Fibroblast of lung (primary cell): ENCODE results near the gene RIOK1. TPM values are rescaled to one million over a fixed set of nuclear protein-coding genes. Genes with fewer than 3 reads are reported as not detected.

ENCODE experiments used
- DNase-seq, 2 donors: peaks; one replicate each; pipeline versions ENCODE4 v3.0.0 to v3.0.0-alpha.2; 2010; ENCODE audit warnings: low read depth in 2 of 2
- H2AFZ ChIP-seq: 2 replicates; pipeline ENCODE4 v1.5.1; 2012; ENCODE audit warnings: low read length, control low read depth, inconsistent platforms
- H3K27ac ChIP-seq: 2 replicates; pipeline ENCODE4 v1.5.1; 2011; ENCODE audit warnings: low read length, control low read depth; ENCODE audit not compliant: insufficient read depth
- H3K27me3 ChIP-seq: 2 replicates; pipeline ENCODE4 v1.5.1; 2011; ENCODE audit warnings: mild to moderate bottlenecking, low read length; ENCODE audit not compliant: control insufficient read depth, insufficient read depth
- H3K36me3 ChIP-seq: 2 replicates; pipeline ENCODE4 v1.5.1; 2011; ENCODE audit warnings: low read length; ENCODE audit not compliant: control insufficient read depth, insufficient read depth
- H3K4me1 ChIP-seq: 2 replicates; pipeline ENCODE4 v1.5.1; 2011; ENCODE audit warnings: low read length; ENCODE audit not compliant: control insufficient read depth, insufficient read depth; ENCODE audit errors: extremely low read depth
- H3K4me2 ChIP-seq: 2 replicates; pipeline ENCODE4 v1.5.1; 2011; ENCODE audit warnings: low read length, control low read depth; ENCODE audit not compliant: insufficient read depth; ENCODE audit errors: extremely low read depth
- H3K4me3 ChIP-seq, 4 experiments: fragments of 200-600 bp in 1 of 4; sonication (generic) in 1 of 4; replicated peaks in 1 of 4; 2 replicates each; pipeline ENCODE4 v1.5.1; 2011 to 2016; ENCODE audit warnings: low read length in 4 of 4, low read depth in 3 of 4, mild to moderate bottlenecking in 3 of 4, control low read depth in 2 of 4, inconsistent platforms in 1 of 4, mixed read lengths in 1 of 4; ENCODE audit not compliant: insufficient read depth in 1 of 4; ENCODE audit errors: control extremely low read depth in 1 of 4
- H3K79me2 ChIP-seq: 2 replicates; pipeline ENCODE4 v1.5.1; 2012; ENCODE audit warnings: mild to moderate bottlenecking, low read length, inconsistent platforms; ENCODE audit not compliant: control insufficient read depth, insufficient read depth
- H3K9ac ChIP-seq: 2 replicates; pipeline ENCODE4 v1.5.1; 2011; ENCODE audit warnings: mild to moderate bottlenecking, low read length, control low read depth; ENCODE audit not compliant: insufficient read depth
- H3K9me3 ChIP-seq: 2 replicates; pipeline ENCODE4 v1.5.1; 2012; ENCODE audit warnings: low read depth, low read length; ENCODE audit not compliant: control insufficient read depth, insufficient read depth
- H4K20me1 ChIP-seq: 2 replicates; pipeline ENCODE4 v1.5.1; 2011; ENCODE audit warnings: low read length; ENCODE audit not compliant: control insufficient read depth, insufficient read depth; ENCODE audit errors: extremely low read depth
- CTCF ChIP-seq, 2 donors: IDR thresholded peaks in 1 of 2; conservative IDR thresholded peaks in 1 of 2; 1 replicate in 1 of 2; 2 replicates in 1 of 2; pipeline ENCODE4 v1.5.1; 2011 to 2012; ENCODE audit warnings: low read length in 2 of 2, control low read depth in 1 of 2, inconsistent platforms in 1 of 2, low read depth in 1 of 2, mild to moderate bottlenecking in 1 of 2
- EZH2 ChIP-seq: IDR thresholded peaks from 2 replicates; pipeline ENCODE4 v1.5.1; 2012; ENCODE audit warnings: low read length, control low read depth, mild to moderate bottlenecking; ENCODE audit errors: missing control alignments
- polyA plus RNA-seq, 2 donors: library from polyadenylated mRNA; depleted of rRNA in 1 of 2; stranded (reverse) in 1 of 2; unstranded in 1 of 2; fragments of >200 nt; gene quantifications; 2 replicates each; pipeline ENCODE4 v1.2.1, GENCODE V29; 2011 to 2012; ENCODE audit warnings: missing spikeins in 1 of 2
- total RNA-seq: library from RNA; depleted of rRNA; stranded (reverse); fragments of >200 nt; gene quantifications from 2 replicates; pipeline ENCODE4 v1.2.1, GENCODE V29; 2014

RIOK1 gene
- total and polyA plus RNA-seq, 2 donors (not counting 1 experiment from before 2014, with no cell fraction given): 11.9 to 28.7 TPM

DNA sequence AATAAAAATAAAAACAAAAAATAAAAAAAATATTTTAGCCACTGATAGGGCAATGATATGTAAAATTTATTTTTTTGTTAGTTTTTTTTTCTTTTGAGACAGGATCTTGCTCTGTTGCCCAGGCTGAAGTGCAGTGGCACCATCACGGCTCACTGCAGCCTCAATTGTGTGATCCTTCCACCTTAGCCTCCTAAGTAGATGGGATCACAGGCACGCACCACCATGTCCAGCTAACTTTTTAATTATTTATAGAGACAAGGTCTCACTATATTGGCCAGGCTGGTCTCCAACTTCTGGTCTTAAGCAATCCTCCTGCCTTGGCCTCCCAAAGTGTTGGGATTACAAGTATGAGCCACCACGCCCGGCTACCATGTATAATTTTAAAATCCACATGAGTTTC, 59.4 kb downstream of the RIOK1 start:
- Histone ChIP-seq H3K4me2 (no peak overlapping the region), H3K4me1 (no peaks in the 10 kb centered on the region), H3K27ac (no peak overlapping the region), H3K79me2 (no peaks in the 10 kb centered on the region), H2AFZ (no peak overlapping the region), H3K9me3 (no peaks in the 10 kb centered on the region), H3K4me3 (no peak overlapping the region), H3K27me3 (no peaks in the 10 kb centered on the region), H4K20me1 (no peaks in the 10 kb centered on the region), H3K36me3 (no peaks in the 10 kb centered on the region), H3K9ac (no peak overlapping the region)
- no peak for TF ChIP-seq CTCF (conservative IDR thresholded peaks at IDR 0.05 in 1 of 2, IDR thresholded peaks at IDR 0.05 in 1 of 2; ENCODE audit: low read depth in 1 of 2, low read length in 2 of 2)
- no peak for TF ChIP-seq EZH2
- DNase-seq: no peak

GRCh38 chr6:7451326-7451725, 61.7 kb downstream of the RIOK1 start:
- Histone ChIP-seq H3K4me3 (no peak overlapping the region), H3K27me3 (no peaks in the 10 kb centered on the region), H4K20me1 (no peaks in the 10 kb centered on the region)

DNA sequence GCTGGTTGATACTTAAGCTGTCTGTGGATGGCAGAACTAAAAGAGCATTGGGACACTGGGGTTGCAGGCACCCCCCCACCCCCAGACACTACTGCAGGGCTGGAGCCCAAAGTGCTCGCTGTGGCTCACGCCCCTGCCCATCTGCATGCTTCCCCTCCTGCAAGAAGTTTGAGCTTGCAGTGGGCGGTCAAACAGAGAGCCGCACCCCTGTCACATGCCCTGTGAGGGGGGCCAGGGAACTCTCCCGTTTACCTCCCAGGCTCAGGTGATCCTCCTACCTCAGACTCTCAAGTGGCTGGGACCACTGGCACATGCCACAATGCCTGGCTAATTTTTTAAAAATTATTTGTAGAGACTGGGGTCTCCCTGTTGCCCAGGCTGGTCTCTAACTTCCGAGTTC, 63.3 kb downstream of the RIOK1 start:
- no peaks in the 10 kb centered on the region for H3K4me1 ChIP-seq
- no peaks in the 10 kb centered on the region for H3K9me3 ChIP-seq
- no peaks in the 10 kb centered on the region for H3K36me3 ChIP-seq
- H4K20me1 ChIP-seq: no peaks in the 10 kb centered on the region
- no peak overlapping the region for H3K9ac ChIP-seq
- H3K27me3 ChIP-seq: no peaks in the 10 kb centered on the region
- H3K4me2 ChIP-seq: no peak overlapping the region
- TF ChIP-seq CTCF (conservative IDR thresholded peaks at IDR 0.05 in 1 of 2, IDR thresholded peaks at IDR 0.05 in 1 of 2; ENCODE audit: low read depth in 1 of 2, low read length in 2 of 2): no peak
- no peak for TF ChIP-seq EZH2
- no peaks in the 10 kb centered on the region for H3K79me2 ChIP-seq
- no peak overlapping the region for H3K27ac ChIP-seq
- DNase-seq: no peak
- H2AFZ ChIP-seq: no peak overlapping the region
- H3K4me3 ChIP-seq: no peak overlapping the region

More at GRCh38 chr6:7451326-7451725, 61.7 kb downstream of the RIOK1 start:
- H3K79me2 ChIP-seq: no peaks in the 10 kb centered on the region
- H3K36me3 ChIP-seq: no peaks in the 10 kb centered on the region
- no peak overlapping the region for H3K4me2 ChIP-seq
- no peak overlapping the region for H3K27ac ChIP-seq
- H3K9me3 ChIP-seq: no peaks in the 10 kb centered on the region
- no peak overlapping the region for H3K9ac ChIP-seq
- no peaks in the 10 kb centered on the region for H3K4me1 ChIP-seq
- H2AFZ ChIP-seq: no peak overlapping the region
- TF ChIP-seq CTCF (conservative IDR thresholded peaks at IDR 0.05 in 1 of 2, IDR thresholded peaks at IDR 0.05 in 1 of 2; ENCODE audit: low read depth in 1 of 2, low read length in 2 of 2) (no peak), EZH2 (no peak)
- no peak for DNase-seq
